ENCODE results near the gene SP110.

DNA sequence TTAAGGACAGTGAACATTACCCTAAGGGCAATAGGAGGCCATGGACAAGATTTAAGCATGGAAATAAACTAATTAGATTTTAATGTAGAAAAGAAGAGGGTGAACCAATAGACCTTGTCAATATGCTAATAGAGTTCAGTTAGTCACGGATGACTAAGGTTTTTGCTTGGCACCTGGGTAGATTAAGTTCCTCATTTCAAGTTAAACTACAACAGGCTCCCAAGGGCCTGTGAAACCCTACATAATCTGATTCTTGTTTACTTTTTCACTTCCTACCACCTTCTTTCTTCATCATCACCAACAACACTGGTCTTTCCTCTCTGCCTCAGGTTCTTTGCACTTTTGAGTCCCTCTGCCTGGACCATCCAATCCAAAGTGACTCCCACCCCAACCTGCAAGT, 14.8 kb downstream of the SP110 start:
- TF ChIP-seq, protein P1, sequence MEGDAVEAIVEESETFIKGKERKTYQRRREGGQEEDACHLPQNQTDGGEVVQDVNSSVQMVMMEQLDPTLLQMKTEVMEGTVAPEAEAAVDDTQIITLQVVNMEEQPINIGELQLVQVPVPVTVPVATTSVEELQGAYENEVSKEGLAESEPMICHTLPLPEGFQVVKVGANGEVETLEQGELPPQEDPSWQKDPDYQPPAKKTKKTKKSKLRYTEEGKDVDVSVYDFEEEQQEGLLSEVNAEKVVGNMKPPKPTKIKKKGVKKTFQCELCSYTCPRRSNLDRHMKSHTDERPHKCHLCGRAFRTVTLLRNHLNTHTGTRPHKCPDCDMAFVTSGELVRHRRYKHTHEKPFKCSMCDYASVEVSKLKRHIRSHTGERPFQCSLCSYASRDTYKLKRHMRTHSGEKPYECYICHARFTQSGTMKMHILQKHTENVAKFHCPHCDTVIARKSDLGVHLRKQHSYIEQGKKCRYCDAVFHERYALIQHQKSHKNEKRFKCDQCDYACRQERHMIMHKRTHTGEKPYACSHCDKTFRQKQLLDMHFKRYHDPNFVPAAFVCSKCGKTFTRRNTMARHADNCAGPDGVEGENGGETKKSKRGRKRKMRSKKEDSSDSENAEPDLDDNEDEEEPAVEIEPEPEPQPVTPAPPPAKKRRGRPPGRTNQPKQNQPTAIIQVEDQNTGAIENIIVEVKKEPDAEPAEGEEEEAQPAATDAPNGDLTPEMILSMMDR (IDR thresholded peaks at IDR 0.05; ENCODE audit: low read depth, low read length, poor library complexity, severe bottlenecking) = no peak
- no peak for TF ChIP-seq EZH2phosphoT487 (IDR thresholded peaks at IDR 0.05; ENCODE audit: borderline replicate concordance, low read length)
